ENCODE data around the gene C1QTNF6.

Gene C1QTNF6

DNA sequence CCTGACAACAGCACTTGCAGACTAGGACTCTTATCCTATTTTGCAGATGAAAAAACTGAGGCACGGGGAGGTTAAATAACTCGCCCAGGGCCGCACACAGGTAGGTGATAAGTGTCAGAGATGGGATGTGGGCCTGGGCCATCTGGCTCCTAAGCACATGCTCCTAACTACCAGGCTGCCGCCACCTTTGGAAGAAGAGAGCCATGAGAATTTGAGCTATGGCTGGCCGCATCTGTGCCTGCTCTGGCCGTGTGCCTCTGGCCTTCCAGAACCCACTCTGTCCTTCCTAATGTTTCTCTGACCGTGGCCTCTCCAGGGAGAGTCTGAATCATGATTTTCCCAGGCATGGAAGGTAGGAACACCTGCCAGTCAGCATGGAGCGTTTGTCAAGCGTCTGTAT is 23.0 kb downstream of the C1QTNF6 start:
- TF ChIP-seq, protein P1, sequence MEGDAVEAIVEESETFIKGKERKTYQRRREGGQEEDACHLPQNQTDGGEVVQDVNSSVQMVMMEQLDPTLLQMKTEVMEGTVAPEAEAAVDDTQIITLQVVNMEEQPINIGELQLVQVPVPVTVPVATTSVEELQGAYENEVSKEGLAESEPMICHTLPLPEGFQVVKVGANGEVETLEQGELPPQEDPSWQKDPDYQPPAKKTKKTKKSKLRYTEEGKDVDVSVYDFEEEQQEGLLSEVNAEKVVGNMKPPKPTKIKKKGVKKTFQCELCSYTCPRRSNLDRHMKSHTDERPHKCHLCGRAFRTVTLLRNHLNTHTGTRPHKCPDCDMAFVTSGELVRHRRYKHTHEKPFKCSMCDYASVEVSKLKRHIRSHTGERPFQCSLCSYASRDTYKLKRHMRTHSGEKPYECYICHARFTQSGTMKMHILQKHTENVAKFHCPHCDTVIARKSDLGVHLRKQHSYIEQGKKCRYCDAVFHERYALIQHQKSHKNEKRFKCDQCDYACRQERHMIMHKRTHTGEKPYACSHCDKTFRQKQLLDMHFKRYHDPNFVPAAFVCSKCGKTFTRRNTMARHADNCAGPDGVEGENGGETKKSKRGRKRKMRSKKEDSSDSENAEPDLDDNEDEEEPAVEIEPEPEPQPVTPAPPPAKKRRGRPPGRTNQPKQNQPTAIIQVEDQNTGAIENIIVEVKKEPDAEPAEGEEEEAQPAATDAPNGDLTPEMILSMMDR (conservative IDR thresholded peaks at IDR 0.05; ENCODE audit: control insufficient read depth, insufficient read depth, low read depth, low read length), result no peak
- DNase-seq (ENCODE audit: low read depth), result no peak
- H3K4me3 ChIP-seq (ENCODE audit: control insufficient read depth, low read depth, low read length), result no peak overlapping the region

DNA sequence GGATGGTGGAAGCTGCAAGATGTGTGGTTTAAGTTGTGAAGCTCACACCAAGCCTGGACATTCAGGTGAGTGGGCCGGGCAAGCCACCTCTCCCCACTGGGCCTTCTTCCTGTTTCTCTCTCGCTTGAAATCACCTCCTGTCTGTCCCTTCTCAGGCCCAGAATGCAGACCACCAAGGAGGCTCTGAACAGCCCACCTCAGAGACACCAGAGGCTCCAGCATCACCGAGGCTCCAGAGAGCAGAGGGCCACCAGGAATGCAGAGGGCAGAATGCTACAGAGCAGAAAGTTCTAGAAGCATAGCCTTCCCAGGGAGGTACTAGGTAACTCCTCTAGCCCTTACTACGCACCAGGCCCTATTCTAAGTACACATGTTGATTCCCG is 23.6 kb downstream of the C1QTNF6 start:
- TF ChIP-seq, protein P1 (conservative IDR thresholded peaks at IDR 0.05; ENCODE audit: control insufficient read depth, insufficient read depth, low read depth, low read length), result no peak
- no peak overlapping the region for H3K4me3 ChIP-seq (ENCODE audit: control insufficient read depth, low read depth, low read length)

DNA sequence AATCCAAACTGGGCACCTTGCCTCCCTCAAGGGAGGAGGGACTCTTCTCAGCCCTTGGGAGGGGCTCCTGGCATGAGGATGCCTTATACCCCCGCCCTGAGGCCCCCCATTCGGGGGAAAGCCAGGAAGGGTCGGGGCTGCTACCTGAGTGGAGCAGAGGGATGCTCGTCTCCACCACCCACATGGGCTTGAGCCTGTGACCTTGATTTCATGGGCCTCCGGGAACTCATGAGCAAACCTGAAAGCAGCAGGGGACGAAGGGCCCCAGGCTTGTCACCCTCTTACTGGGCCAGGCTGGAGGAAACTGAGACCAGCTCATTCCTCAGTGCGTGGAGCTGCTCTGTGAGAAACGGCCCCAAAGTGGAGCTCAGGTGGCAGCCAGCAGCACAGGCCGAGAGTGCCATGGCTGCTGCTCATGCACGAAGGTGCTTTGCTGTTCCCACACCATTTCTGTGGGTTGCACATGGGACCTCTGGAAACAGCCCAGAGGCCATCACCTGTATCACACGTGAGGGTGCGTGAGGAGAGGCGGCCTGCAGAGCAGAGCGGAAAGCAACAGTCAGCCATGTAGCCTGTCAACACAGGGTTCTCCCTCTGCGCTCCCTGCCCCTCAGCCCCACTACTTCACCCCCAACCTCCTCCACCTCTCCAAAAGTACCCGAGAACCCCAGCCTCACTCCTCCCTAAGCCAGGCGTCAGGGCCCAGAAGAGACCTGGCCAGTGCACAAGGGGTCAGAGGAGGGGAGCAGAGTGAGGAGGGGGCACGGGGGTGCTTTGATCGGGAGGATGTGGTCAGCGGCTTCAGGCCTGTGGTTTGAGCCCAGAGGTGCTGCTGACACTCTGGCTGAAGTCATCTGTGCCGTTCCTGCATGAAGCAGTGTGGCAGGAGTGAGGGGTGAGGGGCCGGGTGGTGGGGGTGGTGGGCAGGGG is 24.2 kb downstream of the C1QTNF6 start:
- no peak for DNase-seq (ENCODE audit: low read depth)
- no peak overlapping the region for H3K4me3 ChIP-seq (ENCODE audit: control insufficient read depth, low read depth, low read length)
- TF ChIP-seq, protein P1 (conservative IDR thresholded peaks at IDR 0.05; ENCODE audit: control insufficient read depth, insufficient read depth, low read depth, low read length), result no peak

More for the DNA sequence above, 23.6 kb downstream of the C1QTNF6 start:
- no peak for DNase-seq (ENCODE audit: low read depth)

DNA sequence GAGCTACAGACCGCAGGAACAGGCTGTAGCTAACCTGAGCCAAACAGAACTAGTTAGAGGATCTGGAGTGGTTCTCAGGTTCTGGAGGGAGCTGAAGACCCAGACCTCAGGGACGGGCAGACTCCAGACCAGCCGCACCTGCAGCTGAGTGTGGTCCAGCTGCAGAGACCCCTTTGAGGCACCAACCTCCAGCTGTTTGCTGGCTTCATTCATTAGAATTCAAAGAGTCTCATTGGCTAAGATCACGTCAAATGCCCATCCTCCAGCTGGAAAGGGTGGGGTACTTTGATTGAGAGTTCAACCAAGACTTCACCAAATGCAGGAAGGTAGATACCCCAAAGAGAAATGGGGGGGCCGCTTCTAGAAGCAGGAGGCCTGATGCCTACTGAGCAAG is 25.0 kb downstream of the C1QTNF6 start:
- no peak overlapping the region for H3K4me3 ChIP-seq (ENCODE audit: control insufficient read depth, low read depth, low read length)

DNA sequence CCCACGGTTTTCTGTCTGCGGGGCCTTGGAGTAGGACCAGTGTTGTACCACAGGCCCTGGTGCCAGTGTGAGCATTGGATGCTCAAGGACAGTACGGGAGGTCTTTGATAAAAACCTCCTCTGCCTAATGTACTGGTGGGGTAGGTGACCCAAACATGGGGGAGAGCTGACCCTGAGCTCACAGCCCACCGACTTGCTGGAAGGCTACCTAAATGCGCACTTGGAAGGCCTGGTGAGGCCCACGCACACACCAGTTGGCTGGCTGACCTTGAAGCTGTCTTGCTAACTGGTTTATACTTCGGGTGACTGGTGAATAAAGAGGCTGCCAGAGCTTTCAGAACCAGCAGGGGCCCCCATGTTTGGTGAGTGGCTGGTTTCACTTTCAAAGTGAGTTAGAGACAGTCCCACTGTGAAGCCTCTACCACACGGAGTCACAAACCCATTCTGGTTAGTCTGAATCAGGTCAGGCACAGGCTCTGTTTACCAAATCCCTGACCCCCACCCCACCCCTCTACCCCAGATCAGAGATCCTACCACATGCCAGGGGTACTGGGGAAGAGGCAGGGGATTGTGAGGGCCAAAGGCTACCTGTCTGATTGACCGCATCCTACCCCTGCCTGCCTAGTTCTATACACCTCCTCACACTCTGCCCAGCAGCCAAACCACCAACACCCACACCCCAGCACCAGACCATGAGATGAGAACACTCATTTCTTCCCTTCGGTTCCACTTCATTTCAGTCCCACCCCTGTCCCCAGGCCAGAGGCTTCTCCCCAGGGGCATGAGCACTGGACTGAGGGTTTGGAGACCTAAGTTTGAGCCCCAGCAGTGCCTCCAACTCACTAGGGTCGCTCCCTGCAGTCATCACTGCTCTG is 25.6 kb downstream of the C1QTNF6 start:
- TF ChIP-seq, protein P1 (conservative IDR thresholded peaks at IDR 0.05; ENCODE audit: control insufficient read depth, insufficient read depth, low read depth, low read length), result no peak
- DNase-seq (ENCODE audit: low read depth), result no peak
- H3K4me3 ChIP-seq (ENCODE audit: control insufficient read depth, low read depth, low read length), result no peak overlapping the region

More for the DNA sequence above, 25.0 kb downstream of the C1QTNF6 start:
- no peak for DNase-seq (ENCODE audit: low read depth)
- TF ChIP-seq, protein P1 (conservative IDR thresholded peaks at IDR 0.05; ENCODE audit: control insufficient read depth, insufficient read depth, low read depth, low read length), result no peak

DNA sequence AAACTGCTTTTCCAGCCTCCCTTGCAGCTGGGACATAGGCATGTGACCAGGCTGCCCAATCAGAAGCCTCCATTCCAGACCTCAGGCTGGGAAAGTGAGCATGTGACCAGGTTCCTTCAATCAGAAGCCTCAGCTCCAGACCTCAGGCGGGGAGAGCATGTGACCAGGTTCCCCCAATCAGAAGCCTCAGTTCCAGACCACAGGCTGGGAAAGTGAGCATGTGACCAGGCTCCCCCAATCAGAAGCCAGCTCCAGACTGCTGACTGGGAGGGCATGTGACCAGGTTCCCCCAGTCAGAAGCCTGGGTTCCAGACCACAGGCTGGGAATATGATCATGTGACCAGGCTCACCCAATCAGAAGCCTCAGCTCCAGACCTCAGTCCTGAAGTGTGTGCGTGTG is 26.6 kb downstream of the C1QTNF6 start:
- TF ChIP-seq, protein P1 (conservative IDR thresholded peaks at IDR 0.05; ENCODE audit: control insufficient read depth, insufficient read depth, low read depth, low read length), result no peak
- DNase-seq (ENCODE audit: low read depth), result peak; percentile 26

More for the DNA sequence above, 26.6 kb downstream of the C1QTNF6 start:
- no peak overlapping the region for H3K4me3 ChIP-seq (ENCODE audit: control insufficient read depth, low read depth, low read length)
